ENCODE results near the gene CARD19. TPM values are rescaled to one million over a fixed set of nuclear protein-coding genes. Genes with fewer than 3 reads are reported as not detected.
A peak's percentile ranks its signal among the peaks of the same experiment; 100 is the strongest.

The CARD19 gene
- total RNA-seq, 4 donors from 2014 or later = 37.0 to 61.8 (median 49.1) TPM

DNA sequence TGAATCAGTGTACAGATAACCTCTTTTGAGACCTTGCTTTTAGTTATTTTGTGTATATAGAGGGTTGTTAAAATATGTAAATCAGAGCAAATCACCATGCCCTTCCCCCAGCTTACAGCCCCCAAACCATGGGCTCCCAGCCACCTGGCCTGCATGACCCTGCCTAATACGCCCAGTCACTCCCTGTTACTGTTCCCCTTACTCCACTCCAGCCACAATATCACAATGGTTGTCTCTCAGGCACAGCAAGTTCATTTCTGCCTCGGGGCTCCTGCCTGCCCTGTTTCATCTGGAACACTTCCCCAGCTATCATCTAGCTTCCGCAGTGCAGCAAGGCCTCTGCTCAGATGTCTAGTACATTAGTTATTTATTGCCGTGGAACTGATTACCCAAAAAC, 5.0 kb upstream of the CARD19 start:
- no peaks in the 10 kb centered on the region for H3K36me3 ChIP-seq
- WGBS, 2 donors = 88 to 92% methylated on average over 4 of the region's 4 CpGs
- H3K4me1 ChIP-seq = peaks cover 12 to 27% of the 10 kb centered on the region in 2 donors
- no peaks in the 10 kb centered on the region for H3K9me3 ChIP-seq
- no peaks in the 10 kb centered on the region for H3K27me3 ChIP-seq
- intact Hi-C loops (cut with DNase I) = no loop called here
- no peak overlapping the region for H3K27ac ChIP-seq
- DNase-seq = no peak
- TF ChIP-seq POLR2A (IDR thresholded peaks at IDR 0.05) = no peak
- TF ChIP-seq, protein P1, sequence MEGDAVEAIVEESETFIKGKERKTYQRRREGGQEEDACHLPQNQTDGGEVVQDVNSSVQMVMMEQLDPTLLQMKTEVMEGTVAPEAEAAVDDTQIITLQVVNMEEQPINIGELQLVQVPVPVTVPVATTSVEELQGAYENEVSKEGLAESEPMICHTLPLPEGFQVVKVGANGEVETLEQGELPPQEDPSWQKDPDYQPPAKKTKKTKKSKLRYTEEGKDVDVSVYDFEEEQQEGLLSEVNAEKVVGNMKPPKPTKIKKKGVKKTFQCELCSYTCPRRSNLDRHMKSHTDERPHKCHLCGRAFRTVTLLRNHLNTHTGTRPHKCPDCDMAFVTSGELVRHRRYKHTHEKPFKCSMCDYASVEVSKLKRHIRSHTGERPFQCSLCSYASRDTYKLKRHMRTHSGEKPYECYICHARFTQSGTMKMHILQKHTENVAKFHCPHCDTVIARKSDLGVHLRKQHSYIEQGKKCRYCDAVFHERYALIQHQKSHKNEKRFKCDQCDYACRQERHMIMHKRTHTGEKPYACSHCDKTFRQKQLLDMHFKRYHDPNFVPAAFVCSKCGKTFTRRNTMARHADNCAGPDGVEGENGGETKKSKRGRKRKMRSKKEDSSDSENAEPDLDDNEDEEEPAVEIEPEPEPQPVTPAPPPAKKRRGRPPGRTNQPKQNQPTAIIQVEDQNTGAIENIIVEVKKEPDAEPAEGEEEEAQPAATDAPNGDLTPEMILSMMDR (IDR thresholded peaks at IDR 0.05) = no peak
- H3K4me3 ChIP-seq (replicated peaks in 1 of 3) = no peak overlapping the region

DNA sequence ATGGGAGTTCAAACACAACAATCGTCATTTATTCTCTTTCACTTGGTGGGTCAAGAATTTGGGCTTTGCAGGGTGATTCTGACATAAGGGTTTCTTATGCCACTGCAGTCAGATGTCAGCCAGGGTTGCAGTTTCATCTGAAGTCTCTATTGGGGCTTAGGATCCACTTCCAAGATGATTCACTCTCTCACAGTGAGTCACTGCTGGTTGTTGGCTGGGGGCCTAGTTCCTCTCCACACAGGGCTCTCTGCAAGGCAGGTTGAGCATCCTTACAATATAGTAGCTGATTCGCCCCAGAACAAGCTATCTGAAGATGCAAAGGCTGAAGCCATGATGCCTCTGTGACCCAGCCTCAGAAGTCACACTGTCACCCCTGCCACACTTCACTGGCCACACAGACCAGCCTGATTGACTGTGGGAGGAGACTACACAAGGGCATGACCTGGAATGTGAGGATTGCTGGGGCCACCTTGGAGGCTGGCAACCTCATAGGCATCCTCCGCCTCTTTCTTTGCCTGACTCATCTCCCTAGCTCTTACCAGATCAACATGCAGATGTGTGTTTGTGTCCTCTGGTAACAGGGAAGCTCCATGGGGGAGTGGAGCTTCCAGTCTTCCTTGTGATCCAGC, 4.5 kb upstream of the CARD19 start:
- no peak for TF ChIP-seq POLR2A (IDR thresholded peaks at IDR 0.05)
- TF ChIP-seq, protein P1 (IDR thresholded peaks at IDR 0.05) = no peak
- WGBS, 2 donors = 97 to 98% methylated on average over 3 of the region's 3 CpGs
- peak; percentile 47 to 53 for DNase-seq
- Histone ChIP-seq H3K4me1 (peaks cover 12 to 27% of the 10 kb centered on the region in 2 donors), H3K27me3 (no peaks in the 10 kb centered on the region), H3K4me3 (replicated peaks in 1 of 3) (no peak overlapping the region), H3K9me3 (no peaks in the 10 kb centered on the region), H3K27ac (no peak overlapping the region), H3K36me3 (no peaks in the 10 kb centered on the region)
- intact Hi-C loops (cut with DNase I) = no loop called here

DNA sequence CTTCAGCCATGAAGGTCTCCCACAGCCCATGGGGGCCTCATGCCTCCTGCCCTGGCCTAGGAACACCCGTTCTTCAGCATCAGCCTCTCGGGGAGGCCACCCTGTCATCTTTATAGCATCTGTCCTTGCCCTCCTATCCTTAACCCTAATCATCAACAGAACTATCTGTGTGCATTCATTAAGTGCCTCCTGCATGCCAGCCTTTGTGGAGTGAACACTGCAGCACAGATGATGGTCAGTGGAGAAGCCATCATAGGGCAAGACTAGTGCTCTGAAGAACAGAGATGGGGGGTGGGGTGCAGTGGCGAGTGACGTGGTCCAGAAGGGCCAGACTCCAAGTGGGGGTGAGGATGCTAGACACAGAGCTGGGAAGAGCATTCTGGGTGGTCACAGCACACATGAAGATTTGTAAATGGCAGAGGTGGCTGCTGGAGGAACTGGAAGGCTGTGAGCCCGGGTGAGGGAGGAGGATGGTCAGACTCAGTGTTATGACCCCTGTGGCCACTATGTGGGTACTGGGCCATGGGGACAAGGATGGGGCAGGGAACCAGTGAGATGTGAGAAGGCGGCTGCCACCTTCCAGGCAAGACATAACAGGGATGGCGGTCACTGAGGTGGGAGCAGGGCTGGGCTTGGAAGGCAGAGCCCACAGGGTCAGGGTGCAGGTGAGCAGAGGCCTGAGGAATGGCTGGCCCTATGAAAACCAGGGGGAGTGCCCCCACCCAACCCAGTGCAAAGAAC, 3.6 kb upstream of the CARD19 start:
- no peak for TF ChIP-seq POLR2A (IDR thresholded peaks at IDR 0.05)
- TF ChIP-seq, protein P1 (IDR thresholded peaks at IDR 0.05) = no peak
- no peaks in the 10 kb centered on the region for H3K27me3 ChIP-seq
- peak in 1 of 2 donors; percentile 2 for DNase-seq
- H3K36me3 ChIP-seq = no peaks in the 10 kb centered on the region
- WGBS, 2 donors = 81 to 94% methylated on average over 7 of the region's 7 CpGs
- H3K27ac ChIP-seq = peak overlapping the region in 1 of 3 donors; percentile 69
- H3K9me3 ChIP-seq = no peaks in the 10 kb centered on the region
- H3K4me3 ChIP-seq (replicated peaks in 1 of 3) = no peak overlapping the region
- H3K4me1 ChIP-seq = peaks cover 19 to 34% of the 10 kb centered on the region in 2 donors
- intact Hi-C loops (cut with DNase I) = no loop called here

DNA sequence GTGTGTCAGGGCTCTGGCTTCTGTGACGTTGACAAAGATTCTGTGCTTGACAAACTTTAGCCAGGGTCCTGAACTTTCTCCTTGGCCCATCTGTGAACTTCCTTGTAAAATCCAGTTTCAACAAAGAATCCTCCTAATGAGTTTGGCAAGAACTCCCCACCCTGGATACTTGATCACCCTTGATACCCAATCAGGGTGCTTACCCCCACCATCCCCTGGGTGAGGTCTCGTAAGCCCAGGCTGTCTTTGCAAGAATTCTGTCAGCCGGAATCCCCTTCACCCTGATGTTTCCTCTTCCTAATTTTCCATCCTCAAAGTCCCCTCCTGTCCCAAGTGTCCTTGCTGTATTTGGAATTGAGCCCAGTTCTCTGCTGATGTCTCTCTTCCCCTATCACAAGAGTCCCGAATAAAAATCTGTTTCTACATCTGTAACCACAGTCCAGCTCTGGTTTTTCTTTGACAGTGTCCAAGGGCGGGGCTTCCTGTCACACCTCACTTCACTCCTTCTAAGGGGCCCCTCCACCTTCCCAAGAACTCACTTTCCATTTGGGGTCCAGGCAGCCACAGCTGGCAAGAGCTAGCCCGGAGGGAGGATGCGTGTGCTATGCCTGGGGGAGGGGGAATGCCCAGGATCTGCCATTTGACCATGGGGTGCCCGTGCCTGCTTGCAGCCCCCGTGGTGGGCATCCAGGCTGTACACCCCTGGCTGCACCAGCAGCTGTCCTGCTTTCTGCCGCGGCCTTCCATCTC, 2.7 kb upstream of the CARD19 start:
- TF ChIP-seq, protein P1 (IDR thresholded peaks at IDR 0.05) = no peak
- TF ChIP-seq POLR2A (IDR thresholded peaks at IDR 0.05) = no peak
- intact Hi-C loops (cut with DNase I) = no loop called here
- peak; percentile 37 to 51 for DNase-seq
- Histone ChIP-seq H3K4me3 (replicated peaks in 1 of 3) (no peak overlapping the region), H3K36me3 (no peaks in the 10 kb centered on the region), H3K27me3 (no peaks in the 10 kb centered on the region), H3K27ac (peak overlapping the region; percentile 14 to 93 (median 69)), H3K9me3 (no peaks in the 10 kb centered on the region), H3K4me1 (peaks cover 28 to 43% of the 10 kb centered on the region in 2 donors)
- WGBS, 2 donors = 22 to 39% methylated on average over 7 to 9 of the region's 11 CpGs
